H7 (cell line): ENCODE data around the gene AMDHD1. TPM values are rescaled to one million over a fixed set of nuclear protein-coding genes. Genes with fewer than 3 reads are reported as not detected.

Source experiments
- total RNA-seq: library from RNA; depleted of rRNA; stranded (reverse); fragments of >200 nt; shearing (Covaris generic); gene quantifications from 2 replicates; pipeline ENCODE4 v1.2.3, GENCODE V29; 2014; rRNA removed

AMDHD1 gene
- total RNA-seq, 1 experiment from 2014 or later, result 1.0 TPM

Other genes with a start within 250 kb of the AMDHD1 start
- 1.2 and 1.4 TPM in 2 replicates for gene NTN4, start 152.6 kb upstream of the AMDHD1 start, total RNA-seq
- 33.2 and 33.8 TPM in 2 replicates for gene SNRPF, start 84.4 kb upstream of the AMDHD1 start, total RNA-seq
- gene CCDC38, start 717 bp upstream of the AMDHD1 start, total RNA-seq, result not detected in 2 replicates
- 0.10 and 0.15 TPM in 2 replicates for gene HAL, start 53.0 kb downstream of the AMDHD1 start, total RNA-seq
- gene LTA4H, start 92.3 kb downstream of the AMDHD1 start, total RNA-seq, result 98.7 and 134 TPM in 2 replicates